ENCODE data around the gene STIMATE.

GRCh38 chr3:52790337-52790736 lies 107.0 kb downstream of the STIMATE start:
- no peak for TF ChIP-seq CTCF (IDR thresholded peaks at IDR 0.05)
- TF ChIP-seq POLR2A (IDR thresholded peaks at IDR 0.05), result no peak
- TF ChIP-seq EP300 (IDR thresholded peaks at IDR 0.05; ENCODE audit: low read depth), result no peak
- TF ChIP-seq POLR2AphosphoS5 (IDR thresholded peaks at IDR 0.05), result no peak
